ENCODE results near the gene RALGPS1.

The RALGPS1 gene

GRCh38 chr9:127198587-127198986 is 284.0 kb downstream of the RALGPS1 start:
- DNase-seq: no peak

GRCh38 chr9:127199001-127199791 is 284.6 kb downstream of the RALGPS1 start:
- peak; percentile 82 for DNase-seq

- DNase-seq: no peak
These were observed 285.7 kb downstream of the RALGPS1 start for GRCh38 chr9:127200106-127200862.

- no peak for DNase-seq
These were observed 286.5 kb downstream of the RALGPS1 start for GRCh38 chr9:127201071-127201541.

- no peak for DNase-seq
These were observed 287.1 kb downstream of the RALGPS1 start for GRCh38 chr9:127201731-127202130.

GRCh38 chr9:127202461-127203169 is 288.0 kb downstream of the RALGPS1 start:
- no peak for DNase-seq

GRCh38 chr9:127203681-127204327 is 289.2 kb downstream of the RALGPS1 start:
- no peak for DNase-seq

- no peak for DNase-seq
These were observed 290.3 kb downstream of the RALGPS1 start for GRCh38 chr9:127204771-127205470.

GRCh38 chr9:127205952-127206351 is 291.4 kb downstream of the RALGPS1 start:
- no peak for DNase-seq

GRCh38 chr9:127206666-127207065 is 292.1 kb downstream of the RALGPS1 start:
- DNase-seq: no peak

GRCh38 chr9:127207734-127208410 is 293.3 kb downstream of the RALGPS1 start:
- DNase-seq: no peak

- no peak for DNase-seq
These were observed 293.8 kb downstream of the RALGPS1 start for GRCh38 chr9:127208416-127208815.

- DNase-seq: no peak
These were observed 294.6 kb downstream of the RALGPS1 start for GRCh38 chr9:127209220-127209619.

GRCh38 chr9:127209948-127210640 is 295.5 kb downstream of the RALGPS1 start:
- no peak for DNase-seq

GRCh38 chr9:127210851-127211730 is 296.5 kb downstream of the RALGPS1 start:
- DNase-seq: no peak

GRCh38 chr9:127211983-127212382 is 297.4 kb downstream of the RALGPS1 start:
- no peak for DNase-seq

GRCh38 chr9:127212453-127212852 is 297.9 kb downstream of the RALGPS1 start:
- DNase-seq: no peak

- DNase-seq: no peak
These were observed 299.3 kb downstream of the RALGPS1 start for GRCh38 chr9:127213859-127214258.

- peak; percentile 74 for DNase-seq
These were observed 300.1 kb downstream of the RALGPS1 start for GRCh38 chr9:127214421-127215267.

All from CD4-positive, alpha-beta T cell treated with Interleukin-6 for 4 hours (primary cell).